Activated naive CD8-positive, alpha-beta T cell treated with anti-CD3 and anti-CD28 coated beads, Interleukin-2, amount 50 U/mL, for 16 hours (primary cell): Measurements from ENCODE around the gene SNX8.
"Not testable (repeated sequence)": the region's sequence is repeated elsewhere in the genome, so short reads cannot be mapped to it uniquely, and the experiment has no call there.

Experiments
- DNase-seq: peaks from one replicate; pipeline ENCODE4 v3.0.0-alpha.2; 2020; ENCODE audit warnings: low read depth, low spot score

SNX8 gene, protein sequence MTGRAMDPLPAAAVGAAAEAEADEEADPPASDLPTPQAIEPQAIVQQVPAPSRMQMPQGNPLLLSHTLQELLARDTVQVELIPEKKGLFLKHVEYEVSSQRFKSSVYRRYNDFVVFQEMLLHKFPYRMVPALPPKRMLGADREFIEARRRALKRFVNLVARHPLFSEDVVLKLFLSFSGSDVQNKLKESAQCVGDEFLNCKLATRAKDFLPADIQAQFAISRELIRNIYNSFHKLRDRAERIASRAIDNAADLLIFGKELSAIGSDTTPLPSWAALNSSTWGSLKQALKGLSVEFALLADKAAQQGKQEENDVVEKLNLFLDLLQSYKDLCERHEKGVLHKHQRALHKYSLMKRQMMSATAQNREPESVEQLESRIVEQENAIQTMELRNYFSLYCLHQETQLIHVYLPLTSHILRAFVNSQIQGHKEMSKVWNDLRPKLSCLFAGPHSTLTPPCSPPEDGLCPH

DNA sequence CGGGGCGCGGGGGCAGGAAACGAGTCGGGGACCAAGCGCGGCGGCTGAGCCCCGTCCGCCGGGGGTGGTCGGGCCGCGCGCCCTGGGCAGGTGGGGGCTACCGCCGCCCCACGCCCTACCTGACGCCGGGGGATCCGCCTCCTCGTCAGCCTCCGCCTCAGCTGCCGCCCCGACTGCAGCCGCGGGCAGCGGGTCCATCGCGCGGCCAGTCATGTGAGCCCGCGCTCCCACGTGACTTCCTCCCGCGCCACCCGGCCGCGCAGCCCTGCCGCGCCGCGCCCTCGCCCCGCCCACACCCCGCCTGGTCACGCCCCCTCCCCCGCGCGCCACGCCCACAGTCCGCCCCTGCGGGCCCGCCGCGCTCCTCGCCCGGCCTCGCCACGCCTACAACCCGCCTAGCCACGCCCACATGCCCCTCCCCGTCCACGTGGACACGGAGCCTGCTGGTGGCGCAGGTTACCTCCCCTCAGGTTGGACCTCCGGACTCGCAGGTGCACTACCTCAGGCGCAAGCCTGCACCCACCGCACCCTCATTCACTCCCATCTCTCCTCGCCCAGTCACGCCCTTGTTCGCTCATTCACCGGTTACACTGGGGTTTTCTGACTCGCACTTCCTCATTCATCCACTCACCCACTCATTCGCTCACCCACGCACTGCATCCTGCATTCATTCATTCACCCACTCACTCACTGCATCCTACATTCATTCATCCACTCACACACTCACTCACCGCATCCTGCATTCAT is at the start of gene SNX8:
SNX8 (minus strand) TSS at position 233 of the 747 bp plus-strand sequence; CDS start at position 213, 20 bp downstream.
- DNase-seq = peak; percentile 90

DNA sequence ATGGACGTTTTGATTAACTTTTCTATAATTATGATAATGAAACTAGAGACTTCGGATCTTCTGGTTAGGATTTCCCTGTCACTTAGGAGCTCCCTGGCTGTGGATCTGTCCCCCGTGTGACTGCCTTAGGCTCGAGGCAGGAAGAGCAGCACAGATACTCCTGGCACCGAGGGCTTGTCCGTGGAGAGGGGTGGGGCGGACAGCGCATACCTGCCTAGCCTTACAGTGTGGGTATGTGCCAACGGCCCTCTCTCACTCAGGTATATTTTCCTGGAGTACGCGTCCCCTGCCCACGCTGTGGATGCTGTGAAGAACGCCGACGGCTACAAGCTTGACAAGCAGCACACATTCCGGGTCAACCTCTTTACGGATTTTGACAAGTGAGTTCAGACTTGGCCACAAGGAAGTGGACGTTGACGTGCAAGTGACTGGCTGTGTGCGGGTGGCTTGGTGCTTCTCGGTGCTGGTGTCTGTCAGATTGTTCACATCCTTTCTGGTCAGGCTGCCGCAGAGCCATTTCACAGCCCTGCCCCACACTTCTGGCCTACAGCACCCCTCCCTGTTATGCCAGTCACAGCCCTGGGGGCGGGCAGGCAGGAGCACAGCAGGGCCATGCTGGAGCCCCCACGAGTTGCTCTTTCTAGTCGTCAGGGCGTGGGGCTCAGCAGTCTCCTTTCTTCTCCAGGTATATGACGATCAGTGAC is 48.3 kb upstream of the SNX8 start:
- DNase-seq = no peak

DNA sequence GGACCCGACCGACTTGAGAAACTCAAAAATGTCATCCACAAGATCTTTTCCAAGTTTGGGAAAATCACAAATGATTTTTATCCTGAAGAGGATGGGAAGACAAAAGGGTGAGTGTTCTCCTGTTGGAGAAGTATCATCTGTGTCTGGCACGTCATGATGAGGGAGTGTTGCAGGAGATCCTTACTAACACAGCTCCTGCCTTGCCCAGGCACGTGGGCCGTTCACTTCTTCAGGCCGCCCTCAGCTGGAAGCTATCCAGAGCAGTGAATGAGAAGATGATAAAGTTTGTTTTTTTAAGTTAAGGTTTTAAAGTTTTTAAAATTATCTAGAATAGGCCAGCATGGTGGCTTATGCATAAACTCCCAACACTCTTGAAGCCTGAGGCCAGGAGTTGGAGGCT is 46.6 kb upstream of the SNX8 start:
- DNase-seq = no peak

DNA sequence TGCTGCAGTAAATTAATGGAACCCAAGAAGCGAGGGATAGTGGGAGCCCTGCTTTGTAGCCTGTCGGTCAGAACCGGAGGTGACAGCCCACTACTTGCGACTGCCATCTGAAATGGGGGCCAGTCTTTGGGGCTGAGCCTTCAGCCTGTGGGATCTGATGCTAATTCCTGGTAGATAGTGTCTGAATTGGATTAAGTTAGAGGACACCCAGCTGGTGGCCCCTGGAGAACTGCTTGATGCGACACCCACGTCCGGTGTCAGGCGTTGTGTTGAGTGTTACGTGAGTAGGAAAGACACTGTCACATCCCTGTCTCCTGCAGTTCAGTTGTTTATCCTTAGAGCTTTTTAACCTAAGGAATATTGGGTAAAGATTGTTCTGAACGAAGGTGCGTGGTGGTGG is 45.4 kb upstream of the SNX8 start:
- DNase-seq = no peak

DNA sequence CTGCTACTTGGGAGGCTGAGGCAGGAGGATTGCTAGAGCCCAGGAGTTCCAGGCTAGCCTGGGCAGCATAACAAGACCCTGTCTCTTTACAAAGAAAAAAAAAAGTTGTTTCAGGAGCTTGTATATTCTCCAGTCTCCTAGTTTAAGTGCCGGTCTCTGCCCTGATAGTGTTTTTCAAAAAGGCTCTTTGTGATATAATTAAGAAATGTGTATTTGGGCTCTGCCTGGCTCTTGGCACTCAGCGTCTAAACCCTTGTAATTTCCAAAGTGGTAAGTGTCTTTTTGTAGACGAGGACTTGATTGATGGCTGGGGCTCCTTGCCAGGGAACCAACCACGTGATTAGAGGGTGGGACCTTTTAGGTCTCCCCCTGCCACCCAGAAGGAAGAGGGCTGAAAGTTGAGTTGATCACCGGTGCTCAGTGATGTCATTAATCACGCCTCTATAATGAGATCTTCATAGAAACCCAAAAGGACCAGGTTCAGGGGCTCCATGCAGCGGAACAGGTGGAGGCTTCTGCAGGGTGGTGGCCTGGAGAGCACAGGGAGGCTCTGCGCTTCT is 44.8 kb upstream of the SNX8 start:
- no peak for DNase-seq

DNA sequence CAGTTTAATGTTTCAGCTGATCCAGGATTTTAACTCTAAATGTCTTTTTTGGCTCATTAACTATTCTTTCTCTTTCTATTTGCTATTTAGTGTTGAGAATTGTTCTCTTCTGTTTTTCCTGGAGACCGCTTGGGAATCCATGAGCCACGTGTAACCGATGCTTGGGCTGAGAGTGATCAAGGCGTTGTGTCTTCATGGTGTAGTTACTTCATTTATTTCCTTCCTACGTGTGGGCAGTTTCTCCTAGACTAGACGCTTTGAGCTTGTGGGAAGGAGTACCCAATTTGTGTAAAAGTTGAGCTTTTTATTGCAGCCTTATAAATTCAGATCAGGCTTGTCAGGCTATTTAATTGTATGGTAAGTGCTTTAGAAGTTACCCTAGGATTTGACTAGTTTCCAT is 43.3 kb upstream of the SNX8 start:
- DNase-seq = no peak

DNA sequence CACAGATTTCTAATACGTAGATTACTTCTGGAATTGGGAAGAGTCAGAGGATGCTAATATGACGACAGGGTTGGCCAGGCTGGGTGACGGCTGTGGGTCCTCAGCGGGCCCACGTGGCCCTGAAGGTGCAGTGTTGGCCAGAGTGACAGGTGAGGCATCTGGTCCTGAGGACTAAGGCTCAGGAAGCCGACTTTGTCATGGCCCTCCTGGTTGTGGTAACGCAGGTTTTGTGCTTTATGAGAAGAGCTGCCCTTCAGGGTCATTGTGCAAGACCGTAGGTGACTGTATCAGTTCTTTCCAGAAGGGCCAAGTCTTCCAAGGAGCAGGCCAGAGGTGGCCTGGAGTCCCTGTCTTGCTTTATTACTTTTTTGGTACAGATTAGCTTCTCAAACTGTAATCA is 42.9 kb upstream of the SNX8 start:
- no peak for DNase-seq

DNA sequence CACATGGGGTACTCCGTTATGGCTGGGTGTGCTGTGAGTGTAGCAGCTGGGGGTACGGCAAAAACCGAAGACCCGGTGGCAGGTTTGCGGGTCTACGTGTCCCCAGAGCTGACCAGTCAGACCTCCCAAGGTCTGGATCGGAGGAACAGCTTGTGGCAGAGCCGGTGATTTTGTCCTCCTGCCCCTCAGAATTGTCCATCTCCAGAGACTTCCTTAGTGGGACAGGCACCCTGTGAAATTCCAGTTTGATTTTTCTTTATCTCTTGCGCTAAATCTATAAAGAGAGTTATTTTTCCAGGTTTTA is 41.4 kb upstream of the SNX8 start:
- no peak for DNase-seq

DNA sequence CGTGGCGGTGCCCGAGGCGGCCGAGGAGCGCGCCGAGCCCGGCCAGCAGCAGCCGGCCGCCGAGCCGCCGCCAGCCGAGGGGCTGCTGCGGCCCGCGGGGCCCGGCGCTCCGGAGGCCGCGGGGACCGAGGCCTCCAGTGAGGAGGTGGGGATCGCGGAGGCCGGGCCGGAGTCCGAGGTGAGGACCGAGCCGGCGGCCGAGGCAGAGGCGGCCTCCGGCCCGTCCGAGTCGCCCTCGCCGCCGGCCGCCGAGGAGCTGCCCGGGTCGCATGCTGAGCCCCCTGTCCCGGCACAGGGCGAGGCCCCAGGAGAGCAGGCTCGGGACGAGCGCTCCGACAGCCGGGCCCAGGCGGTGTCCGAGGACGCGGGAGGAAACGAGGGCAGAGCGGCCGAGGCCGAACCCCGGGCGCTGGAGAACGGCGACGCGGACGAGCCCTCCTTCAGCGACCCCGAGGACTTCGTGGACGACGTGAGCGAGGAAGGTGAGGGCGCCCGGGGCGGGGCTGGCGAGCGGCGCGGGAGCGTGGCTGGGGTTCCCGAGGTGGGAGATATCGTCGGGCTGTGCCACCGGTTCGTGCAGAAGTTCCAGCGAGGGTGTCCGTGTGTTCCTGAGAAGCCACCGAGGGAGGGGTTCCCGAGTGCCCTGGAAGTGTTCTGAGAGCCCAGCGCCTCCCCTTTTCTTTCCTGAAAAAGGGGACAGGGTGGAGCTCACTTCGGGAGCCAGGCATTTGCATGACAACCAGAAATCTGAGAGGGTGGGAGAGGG is 40.9 kb upstream of the SNX8 start:
- DNase-seq = no peak

DNA sequence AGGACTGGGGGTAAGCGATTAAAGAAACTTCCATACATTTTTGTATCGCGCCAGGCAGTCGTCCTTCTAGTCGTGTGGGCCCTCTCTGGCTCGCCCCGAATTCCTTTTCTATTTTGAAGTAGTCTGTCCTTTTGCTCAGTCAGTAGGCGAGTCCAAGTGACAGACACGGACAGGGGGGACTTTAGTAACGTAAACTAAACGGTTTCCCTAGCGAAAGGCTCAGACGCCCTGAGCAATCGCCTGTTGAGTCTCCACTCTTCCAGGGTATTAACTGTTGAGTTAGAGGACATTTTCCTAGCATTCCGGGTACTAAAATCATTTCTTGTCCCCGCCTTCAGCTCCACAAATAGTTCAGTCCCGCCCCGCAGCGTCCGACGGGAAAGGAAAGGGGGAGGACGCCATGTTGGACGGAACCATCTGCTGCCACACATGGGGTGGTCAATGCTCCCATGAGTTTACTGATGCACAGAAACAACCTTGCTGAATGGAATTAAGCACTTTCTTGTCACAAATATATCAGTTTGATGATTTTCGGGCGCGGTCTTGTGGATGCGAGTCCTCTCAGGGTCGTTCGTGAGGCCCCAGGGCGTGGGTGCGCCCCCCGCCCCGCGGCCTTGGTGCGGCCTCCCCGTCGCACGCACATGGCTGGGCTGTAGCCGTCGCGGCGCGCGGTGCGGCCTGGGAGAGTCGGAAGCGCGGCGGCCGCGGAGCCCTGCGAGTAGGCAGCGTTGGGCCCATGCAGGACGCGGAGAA is 40.1 kb upstream of the SNX8 start, which contains the start of gene EIF3B:
EIF3B (plus strand) TSS at position 642 of the 753 bp plus-strand sequence; CDS start at position 737, 95 bp downstream.
- DNase-seq = peak; percentile 79

DNA sequence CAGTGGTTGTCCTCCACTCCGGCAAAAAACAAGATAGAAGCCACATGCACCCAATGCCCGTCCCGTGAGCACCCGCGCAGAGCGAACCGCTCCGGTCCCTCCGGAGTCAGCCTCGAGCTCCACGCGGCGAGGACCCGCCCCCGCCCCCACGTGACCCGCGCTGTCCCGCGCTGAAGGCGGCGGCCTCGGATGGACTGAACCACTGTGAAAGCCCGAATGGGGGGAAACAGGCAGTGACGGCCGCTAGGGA is 39.6 kb upstream of the SNX8 start:
- peak; percentile 80 for DNase-seq

DNA sequence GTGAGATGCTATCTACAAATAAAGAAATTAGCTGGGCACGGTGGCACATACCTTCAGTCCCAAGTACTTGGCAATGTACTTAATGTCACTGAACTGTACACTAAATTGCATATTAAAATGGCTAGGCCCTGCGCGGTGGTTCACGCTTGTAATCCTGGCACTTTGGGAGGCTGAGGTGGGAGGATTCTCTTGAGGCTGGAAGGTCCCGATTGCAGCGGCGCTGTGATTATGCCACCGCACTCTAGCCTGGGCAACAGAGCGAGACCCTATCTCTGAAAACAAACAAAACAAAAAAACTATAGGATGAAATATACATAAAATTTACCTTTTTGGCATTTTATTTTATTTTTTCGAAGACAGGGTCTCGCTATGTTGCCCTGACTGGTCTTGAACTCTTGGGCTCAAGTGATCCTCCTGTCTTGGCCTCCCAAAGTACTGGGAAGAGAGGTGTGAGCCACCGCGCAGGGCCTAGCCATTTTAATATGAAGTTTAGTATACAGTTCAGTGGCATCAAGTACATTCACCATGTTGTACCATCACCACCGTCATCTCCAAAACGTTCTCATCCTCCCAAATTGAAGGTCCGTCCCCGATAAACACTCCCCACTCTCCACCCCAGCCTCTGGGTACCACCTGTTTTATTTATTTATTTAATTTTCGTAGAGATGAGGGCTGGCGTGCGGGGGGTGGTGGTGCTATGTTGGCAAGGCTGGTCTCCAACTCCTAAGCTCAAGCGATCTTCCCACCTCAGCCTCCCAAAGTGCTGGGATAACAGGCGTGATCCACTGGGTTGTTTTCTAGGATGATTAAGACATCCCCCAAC is 39.1 kb upstream of the SNX8 start:
- no peak for DNase-seq

DNA sequence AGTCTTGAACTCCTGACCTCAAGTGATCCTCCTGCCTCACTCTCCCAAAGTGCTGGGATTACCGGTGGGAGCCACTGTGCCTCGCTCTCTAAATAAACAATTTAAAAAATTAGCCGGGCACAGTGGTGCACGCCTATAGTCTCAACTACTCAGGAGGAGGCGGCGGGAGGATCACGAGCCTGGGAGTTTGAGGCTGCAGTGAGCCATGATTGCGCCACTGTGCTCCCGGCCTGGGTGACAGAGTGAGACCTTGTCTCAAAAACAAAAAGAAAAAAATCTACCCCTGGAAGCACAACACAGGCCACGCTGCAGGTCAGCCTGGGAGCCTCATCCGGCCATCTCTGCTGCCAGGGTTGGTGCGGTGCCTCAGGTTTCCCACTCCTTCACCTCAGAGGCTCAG is 36.6 kb upstream of the SNX8 start:
- no peak for DNase-seq

DNA sequence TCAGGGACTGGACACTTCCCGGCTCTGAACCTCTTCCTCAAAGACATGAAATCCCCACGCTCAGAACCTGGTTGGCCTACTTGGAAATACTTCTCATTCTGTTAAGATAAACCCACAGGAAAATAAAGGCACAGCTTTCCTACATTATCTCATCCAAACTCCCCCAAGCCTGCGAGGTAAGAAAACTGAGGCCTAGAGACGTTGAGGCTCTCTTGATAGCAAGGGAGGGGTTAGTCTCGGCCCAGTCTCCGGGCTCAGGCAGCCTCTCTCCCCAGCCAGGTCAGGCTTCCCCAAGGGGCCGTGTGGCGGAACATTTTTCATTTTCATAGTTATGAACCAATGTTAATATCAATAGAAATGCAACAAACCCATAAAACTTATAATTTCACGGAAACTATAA is 35.8 kb upstream of the SNX8 start:
- no peak for DNase-seq

DNA sequence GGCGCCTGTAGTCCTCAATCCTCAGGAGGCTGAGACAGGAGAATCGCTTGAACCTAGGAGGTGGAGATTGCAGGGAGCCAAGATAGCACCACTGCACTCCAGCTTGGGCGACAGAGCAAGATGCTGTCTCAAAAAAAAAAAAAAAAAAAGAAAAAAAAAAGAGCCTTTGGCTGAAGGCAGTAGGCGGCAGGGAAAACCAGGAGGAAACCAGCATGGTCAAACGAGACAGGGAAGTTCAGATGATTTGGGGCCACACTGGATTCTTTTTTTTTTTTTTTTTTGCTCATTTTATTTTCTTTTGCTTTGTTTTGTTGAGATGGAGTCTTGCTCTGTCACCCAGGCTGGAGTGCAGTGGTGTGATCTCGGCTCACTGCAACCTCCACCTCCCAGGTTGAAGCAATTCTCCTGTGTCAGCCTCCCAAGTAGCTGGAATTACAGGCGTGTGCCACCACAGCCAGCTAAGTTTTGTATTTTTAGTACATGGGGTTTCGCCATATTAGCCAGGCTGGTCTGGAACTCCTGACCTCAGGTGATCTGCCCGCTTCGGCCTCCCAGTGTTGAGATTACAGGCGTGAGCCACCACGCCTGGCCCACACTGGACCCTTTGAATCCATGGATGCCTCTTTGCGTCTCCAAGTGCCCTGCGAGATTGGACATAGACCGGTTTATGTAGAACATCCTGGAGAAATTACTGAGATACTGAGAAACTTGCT is 33.3 kb upstream of the SNX8 start:
- DNase-seq = not testable (repeated sequence)

DNA sequence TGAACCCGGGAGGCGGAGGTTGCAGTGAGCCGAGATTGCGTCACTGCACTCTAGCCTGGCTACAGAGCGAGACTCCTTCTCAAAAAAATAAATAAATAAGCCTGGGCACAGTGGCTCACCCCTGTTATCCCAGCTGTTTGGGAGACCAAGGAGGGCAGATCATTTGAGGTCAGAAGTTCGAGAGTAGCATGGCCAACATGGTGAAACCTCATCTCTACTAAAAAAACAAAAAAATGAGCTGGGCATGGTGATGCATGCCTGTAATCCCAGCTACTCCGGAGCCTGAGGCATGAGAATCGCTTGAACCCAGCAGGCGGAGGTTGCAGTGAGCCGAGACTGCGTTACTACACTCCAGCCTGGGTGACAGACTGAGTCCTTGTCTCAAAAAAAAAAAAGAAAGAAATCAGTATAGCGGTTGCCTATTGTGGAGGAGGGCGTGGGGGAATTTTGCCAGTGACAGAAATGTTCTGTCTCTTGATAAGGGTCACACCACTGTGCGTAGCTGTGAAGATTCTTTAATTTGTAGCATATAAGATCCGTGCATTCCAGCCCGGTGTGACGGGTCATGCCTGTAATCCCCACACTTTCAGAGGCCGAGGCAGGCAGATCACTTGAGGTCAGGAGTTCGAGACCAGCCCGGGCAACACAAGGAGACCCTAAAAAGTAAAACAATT is 22.5 kb upstream of the SNX8 start:
- no peak for DNase-seq

DNA sequence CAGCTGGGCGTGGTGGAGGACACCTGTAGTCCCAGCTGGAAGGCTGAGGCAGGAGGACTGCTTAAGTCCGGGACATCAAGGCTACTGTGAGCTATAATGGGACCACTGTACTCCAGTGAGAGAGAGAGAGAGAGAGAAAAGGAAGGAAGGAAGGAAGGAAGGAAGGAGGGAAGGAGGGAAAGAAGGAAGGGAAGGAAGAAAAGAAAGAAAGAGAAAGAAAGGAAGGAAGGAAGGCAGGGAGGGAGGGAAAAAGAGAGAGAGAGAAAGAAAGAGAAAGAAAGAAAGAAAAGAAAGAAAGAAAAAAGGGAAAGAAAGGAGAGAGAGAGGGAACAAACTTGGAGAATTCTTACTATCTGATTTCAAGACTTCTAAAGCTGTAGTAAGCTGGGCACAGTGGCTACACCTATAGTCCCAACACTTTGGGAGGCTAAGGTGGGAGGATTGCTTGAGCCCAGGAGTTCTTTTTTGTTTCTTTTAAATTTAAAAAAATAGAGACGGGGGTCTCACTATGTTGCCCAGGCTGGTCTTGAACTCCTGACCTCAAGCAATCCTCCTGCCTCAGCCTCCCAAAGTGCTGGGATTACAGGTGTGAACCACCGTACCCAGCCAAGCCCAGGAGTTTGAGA is 18.5 kb upstream of the SNX8 start:
- DNase-seq = not testable (repeated sequence)

DNA sequence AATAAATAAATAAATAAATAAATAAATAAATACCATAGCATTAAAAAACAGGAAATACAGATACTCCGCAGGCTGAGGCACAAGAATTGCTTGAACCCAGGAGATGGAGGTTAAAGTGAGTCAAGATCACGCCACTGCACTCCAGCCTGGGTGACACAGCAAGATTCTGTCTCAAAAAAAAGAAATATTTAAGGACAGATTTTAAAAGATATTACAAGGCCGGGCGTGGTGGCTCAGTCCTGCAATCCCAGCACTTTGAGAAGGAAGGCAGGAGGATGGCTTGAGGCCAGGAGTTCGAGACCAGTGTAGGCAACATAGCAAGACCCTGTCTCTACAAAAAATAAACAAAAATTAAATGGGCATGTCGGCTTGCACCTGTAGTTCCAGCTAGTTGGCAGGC is 17.5 kb upstream of the SNX8 start:
- DNase-seq = no peak
